Endothelial cell of umbilical vein (primary cell): ENCODE results near the gene MACROH2A2. TPM values are rescaled to one million over a fixed set of nuclear protein-coding genes. Genes with fewer than 3 reads are reported as not detected.

Source experiments
- Bru-seq: library from RNA; stranded (reverse); fragments of 400-500 nt; gene quantifications from one replicate; lab custom pipeline; 2021; lab: Mats Ljungman, UMichigan
- BruChase-seq, 2 experiments: library from RNA; stranded (reverse); fragments of 400-500 nt; gene quantifications; one replicate each; lab custom pipeline; 2021; lab: Mats Ljungman, UMichigan
- BruUV-seq: library from RNA; stranded (reverse); fragments of 400-500 nt; replicated peaks from 2 replicates; lab custom pipeline; 2021; lab: Mats Ljungman, UMichigan
- CTCF ChIA-PET: fragments of 300-600, 350-600 bp; sonication (Branson Sonifier 250); formaldehyde crosslinking; loops from one replicate; lab custom pipeline; 2021; ENCODE audit warnings: antibody characterized with exemption, inconsistent platforms; lab: Charles Lee
- POLR2A ChIA-PET: fragments of 300-600, 350-600 bp; sonication (Branson Sonifier 250); formaldehyde crosslinking; loops from one replicate; lab custom pipeline; 2021; ENCODE audit warnings: antibody characterized with exemption, inconsistent platforms; lab: Charles Lee
- DNase-seq: peaks from one replicate; pipeline ENCODE4 v3.0.0-alpha.2; 2011; ENCODE audit warnings: low read depth, low spot score
- FAIRE-seq: peaks from 2 replicates; lab custom pipeline; 2011; peaks lifted over from hg19 to GRCh38; lab: Jason Lieb, UNC
- H2AFZ ChIP-seq: 2 replicates; pipeline ENCODE4 v1.6.0; 2012; ENCODE audit warnings: low read depth, low read length, control low read depth, inconsistent platforms
- H3K27ac ChIP-seq: 2 replicates; pipeline ENCODE4 v1.5.1; 2011; ENCODE audit warnings: low read depth, mild to moderate bottlenecking, control low read depth, low read length, moderate library complexity; ENCODE audit not compliant: insufficient read depth
- H3K27me3 ChIP-seq, 2 experiments: 2 replicates each; pipeline versions ENCODE4 v1.6.0 to v1.6.1; 2011; ENCODE audit warnings: low read length in 2 of 2, mixed read lengths in 1 of 2; ENCODE audit not compliant: control insufficient read depth in 2 of 2, insufficient read depth in 2 of 2
- H3K36me3 ChIP-seq, 2 experiments: 2 replicates in 1 of 2; 3 replicates in 1 of 2; pipeline ENCODE4 v1.5.1; 2011; ENCODE audit warnings: low read length in 2 of 2, mild to moderate bottlenecking in 1 of 2, moderate library complexity in 1 of 2; ENCODE audit not compliant: control insufficient read depth in 2 of 2, insufficient read depth in 2 of 2; ENCODE audit errors: extremely low read depth in 1 of 2
- H3K4me1 ChIP-seq: 3 replicates; pipeline ENCODE4 v1.5.1; 2011; ENCODE audit warnings: mild to moderate bottlenecking, low read length; ENCODE audit not compliant: control insufficient read depth, insufficient read depth; ENCODE audit errors: extremely low read depth
- H3K4me2 ChIP-seq: 2 replicates; pipeline ENCODE4 v1.6.1; 2011; ENCODE audit warnings: low read length, control low read depth, mixed read lengths; ENCODE audit not compliant: insufficient read depth
- H3K4me3 ChIP-seq, 3 experiments: fragments of 200-600 bp in 1 of 3; sonication (generic), shearing (Covaris generic) in 1 of 3; replicated peaks in 1 of 3; 2 replicates each; pipeline ENCODE4 v1.5.1; 2011 to 2016; ENCODE audit warnings: control low read depth in 3 of 3, low read length in 3 of 3, mild to moderate bottlenecking in 2 of 3, inconsistent platforms in 1 of 3, low read depth in 1 of 3, moderate library complexity in 1 of 3; ENCODE audit not compliant: insufficient read depth in 1 of 3
- H3K79me2 ChIP-seq: 2 replicates; pipeline ENCODE4 v1.6.0; 2012; ENCODE audit warnings: low read length, inconsistent platforms; ENCODE audit not compliant: control insufficient read depth, insufficient read depth
- H3K9ac ChIP-seq: replicated peaks from 2 replicates; pipeline ENCODE3; 2011; ENCODE audit warnings: low read length, control low read depth; ENCODE audit not compliant: insufficient read depth; ENCODE audit errors: extremely low read depth
- H3K9me1 ChIP-seq: replicated peaks from 3 replicates; pipeline ENCODE4 v1.6.0; 2011; ENCODE audit warnings: mild to moderate bottlenecking, low read length; ENCODE audit not compliant: control insufficient read depth, insufficient read depth; ENCODE audit errors: extremely low read depth
- H3K9me3 ChIP-seq: replicated peaks from 2 replicates; pipeline ENCODE4 v1.5.1; 2012; ENCODE audit warnings: low read length, inconsistent platforms; ENCODE audit not compliant: control insufficient read depth, insufficient read depth
- H4K20me1 ChIP-seq: replicated peaks from 2 replicates; pipeline ENCODE3; 2011; ENCODE audit warnings: mild to moderate bottlenecking, low read length; ENCODE audit not compliant: control insufficient read depth, insufficient read depth; ENCODE audit errors: extremely low read depth
- EZH2 ChIP-seq: IDR thresholded peaks from 2 replicates; pipeline ENCODE4 v1.6.1; 2012; ENCODE audit warnings: borderline replicate concordance, low read depth, mild to moderate bottlenecking, moderate library complexity, low read length, inconsistent platforms; ENCODE audit not compliant: severe bottlenecking
- dilution Hi-C: fragments of 300-500 bp; cut with MboI; formaldehyde crosslinking; loops from one replicate; pipeline ENCODE4 v1.15.0; 2019; ENCODE audit warnings: low sequenced_read_pairs; ENCODE audit not compliant: extremely low pct_ligation_motif_present
- intact Hi-C: fragments of 100-400 bp; cut with micrococcal nuclease; formaldehyde crosslinking; loops from one replicate; pipeline ENCODE4 v1.10.0; 2022
- long read RNA-seq: library from polyadenylated mRNA; stranded (forward); transcript quantifications from one replicate; pipeline ENCODE4 v2.0.0, GENCODE V29; 2021
- polyA minus RNA-seq, 3 experiments: library from RNA; depleted of rRNA, polyadenylated mRNA; stranded (reverse); fragments of >200 nt; gene quantifications; 1 replicate in 1 of 3; 2 replicates in 2 of 3; pipeline ENCODE4 v1.2.3, GENCODE V29; 2011
- polyA plus RNA-seq, 4 experiments: library from polyadenylated mRNA; depleted of rRNA in 3 of 4; stranded (reverse) in 3 of 4; unstranded in 1 of 4; fragments of >200 nt; gene quantifications; 2 replicates each; pipeline versions ENCODE4 v1.2.1 to v1.2.3, GENCODE V29; 2011 to 2012; ENCODE audit warnings: missing spikeins in 1 of 4
- total RNA-seq: library from RNA; stranded (reverse); gene quantifications from 2 replicates; pipeline ENCODE4 v1.2.3, GENCODE V29; 2021
- TF ChIP-seq, protein P1 (sequence below), 2 donors: IDR thresholded peaks; 1 replicate in 1 of 2; 2 replicates in 1 of 2; pipeline ENCODE4 v1.5.1; 2011; ENCODE audit warnings: low read length in 2 of 2, mild to moderate bottlenecking in 2 of 2, moderate library complexity in 2 of 2, control low read depth in 1 of 2, inconsistent platforms in 1 of 2, low read depth in 1 of 2; ENCODE audit not compliant: insufficient read depth in 1 of 2; ENCODE audit errors: extremely low read depth in 1 of 2

The MACROH2A2 gene
- total RNA-seq (not detected in 2 replicates), polyA plus RNA-seq (0.08 TPM in 1 of 2 replicates, not detected in the other), polyA minus RNA-seq (not detected in 2 replicates), Bru-seq, nascent RNA (percentile 6 among the genes with signal in this experiment), BruChase-seq, experiment 1, labeled RNA remaining after a 6-hour chase (percentile 5 among the genes with signal in this experiment), BruChase-seq, experiment 2, labeled RNA remaining after a 2-hour chase (percentile 4 among the genes with signal in this experiment)
- 0.08 and 0.10 TPM in 2 replicates for polyA plus RNA-seq (2011; cell fraction: cytosol; rRNA removed)
- not detected in 2 replicates for polyA plus RNA-seq (2011; cell fraction: nucleus; rRNA removed)
- polyA plus RNA-seq (2012) = 0.24 and 0.72 TPM in 2 replicates
- not detected for polyA minus RNA-seq (2011; cell fraction: cytosol; rRNA and poly(A)+ RNA removed)
- not detected in 2 replicates for polyA minus RNA-seq (2011; cell fraction: nucleus; rRNA and poly(A)+ RNA removed)
- long read RNA-seq = 0 reads

- Histone ChIP-seq H3K4me3 (peak within 1 kb of the TSS in 1 of 3 experiments; percentile 17), H3K27me3 (peaks cover 58 to 90% of the 10 kb centered on the region in 2 experiments), H4K20me1 (no peaks in the 10 kb centered on the region), H3K4me2 (peak within 1 kb of the TSS; percentile 36), H3K36me3 (no peaks in the 10 kb centered on the region), H3K79me2 (no peaks in the 10 kb centered on the region), H3K27ac (no peak within 1 kb of the TSS), H2AFZ (no peak within 1 kb of the TSS), H3K4me1 (no peaks in the 10 kb centered on the region), H3K9ac (no peak within 1 kb of the TSS), H3K9me3 (no peaks in the 10 kb centered on the region), H3K9me1 (no peaks in the 10 kb centered on the region)
- FAIRE-seq = no peak
- CTCF ChIA-PET = no interaction called here
- dilution Hi-C loops = no loop called here
- POLR2A ChIA-PET = no interaction called here
- intact Hi-C loops = no loop called here
- TF ChIP-seq EZH2 = peak; percentile 93
- TF ChIP-seq, protein P1, sequence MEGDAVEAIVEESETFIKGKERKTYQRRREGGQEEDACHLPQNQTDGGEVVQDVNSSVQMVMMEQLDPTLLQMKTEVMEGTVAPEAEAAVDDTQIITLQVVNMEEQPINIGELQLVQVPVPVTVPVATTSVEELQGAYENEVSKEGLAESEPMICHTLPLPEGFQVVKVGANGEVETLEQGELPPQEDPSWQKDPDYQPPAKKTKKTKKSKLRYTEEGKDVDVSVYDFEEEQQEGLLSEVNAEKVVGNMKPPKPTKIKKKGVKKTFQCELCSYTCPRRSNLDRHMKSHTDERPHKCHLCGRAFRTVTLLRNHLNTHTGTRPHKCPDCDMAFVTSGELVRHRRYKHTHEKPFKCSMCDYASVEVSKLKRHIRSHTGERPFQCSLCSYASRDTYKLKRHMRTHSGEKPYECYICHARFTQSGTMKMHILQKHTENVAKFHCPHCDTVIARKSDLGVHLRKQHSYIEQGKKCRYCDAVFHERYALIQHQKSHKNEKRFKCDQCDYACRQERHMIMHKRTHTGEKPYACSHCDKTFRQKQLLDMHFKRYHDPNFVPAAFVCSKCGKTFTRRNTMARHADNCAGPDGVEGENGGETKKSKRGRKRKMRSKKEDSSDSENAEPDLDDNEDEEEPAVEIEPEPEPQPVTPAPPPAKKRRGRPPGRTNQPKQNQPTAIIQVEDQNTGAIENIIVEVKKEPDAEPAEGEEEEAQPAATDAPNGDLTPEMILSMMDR (IDR thresholded peaks at IDR 0.05; ENCODE audit: extremely low read depth in 1 of 2, insufficient read depth in 1 of 2, low read depth in 1 of 2, low read length in 2 of 2) = no peak
- no TSS peak for BruUV-seq
- peak; percentile 12 for DNase-seq
These were observed at the start of gene MACROH2A2 for GRCh38 chr10:70052462-70053217. Gene MACROH2A2, plus strand, starts transcription at chr10:70052846. Its CDS starts 22,813 bp downstream, at chr10:70075659.
